ENCODE data around the gene HS6ST2. TPM values are rescaled to one million over a fixed set of nuclear protein-coding genes. Genes with fewer than 3 reads are reported as not detected.

The HS6ST2 gene
- total RNA-seq, 1 donor from 2014 or later, result 6.2 TPM

DNA sequence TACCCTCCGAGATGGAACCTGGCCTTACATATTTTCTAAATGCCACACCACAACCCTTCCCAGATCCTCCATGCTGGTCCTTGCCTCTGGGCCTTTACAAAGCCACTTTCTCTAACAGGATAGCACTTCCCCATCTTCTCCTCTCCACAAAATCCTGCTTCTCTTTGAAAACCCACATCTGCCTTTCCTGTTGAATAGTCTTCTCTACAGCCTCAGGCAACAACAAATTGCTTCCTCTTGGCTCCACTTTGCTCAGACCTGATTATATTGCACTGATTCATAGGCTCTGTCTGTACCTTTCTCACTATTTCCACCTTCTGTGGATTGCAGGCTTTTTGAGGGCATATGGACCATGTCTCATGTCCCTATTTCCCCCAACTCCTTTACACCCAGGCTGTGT is 265.9 kb downstream of the HS6ST2 start:
- no peaks in the 10 kb centered on the region for H3K36me3 Mint-ChIP-seq (ENCODE audit: unreplicated experiment)
- TF ChIP-seq, protein P1, sequence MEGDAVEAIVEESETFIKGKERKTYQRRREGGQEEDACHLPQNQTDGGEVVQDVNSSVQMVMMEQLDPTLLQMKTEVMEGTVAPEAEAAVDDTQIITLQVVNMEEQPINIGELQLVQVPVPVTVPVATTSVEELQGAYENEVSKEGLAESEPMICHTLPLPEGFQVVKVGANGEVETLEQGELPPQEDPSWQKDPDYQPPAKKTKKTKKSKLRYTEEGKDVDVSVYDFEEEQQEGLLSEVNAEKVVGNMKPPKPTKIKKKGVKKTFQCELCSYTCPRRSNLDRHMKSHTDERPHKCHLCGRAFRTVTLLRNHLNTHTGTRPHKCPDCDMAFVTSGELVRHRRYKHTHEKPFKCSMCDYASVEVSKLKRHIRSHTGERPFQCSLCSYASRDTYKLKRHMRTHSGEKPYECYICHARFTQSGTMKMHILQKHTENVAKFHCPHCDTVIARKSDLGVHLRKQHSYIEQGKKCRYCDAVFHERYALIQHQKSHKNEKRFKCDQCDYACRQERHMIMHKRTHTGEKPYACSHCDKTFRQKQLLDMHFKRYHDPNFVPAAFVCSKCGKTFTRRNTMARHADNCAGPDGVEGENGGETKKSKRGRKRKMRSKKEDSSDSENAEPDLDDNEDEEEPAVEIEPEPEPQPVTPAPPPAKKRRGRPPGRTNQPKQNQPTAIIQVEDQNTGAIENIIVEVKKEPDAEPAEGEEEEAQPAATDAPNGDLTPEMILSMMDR (IDR thresholded peaks at IDR 0.05), result no peak
- no peaks in the 10 kb centered on the region for H3K27me3 Mint-ChIP-seq (ENCODE audit: unreplicated experiment)
- DNase-seq (ENCODE audit: extremely low spot score, unreplicated experiment), result no peak
- H3K27ac Mint-ChIP-seq (ENCODE audit: unreplicated experiment), result no peak overlapping the region
- H3K4me1 Mint-ChIP-seq (ENCODE audit: unreplicated experiment), result no peaks in the 10 kb centered on the region
- H3K9me3 Mint-ChIP-seq (ENCODE audit: unreplicated experiment), result peaks cover 6% of the 10 kb centered on the region
- H3K4me3 Mint-ChIP-seq (ENCODE audit: unreplicated experiment), result no peak overlapping the region

DNA sequence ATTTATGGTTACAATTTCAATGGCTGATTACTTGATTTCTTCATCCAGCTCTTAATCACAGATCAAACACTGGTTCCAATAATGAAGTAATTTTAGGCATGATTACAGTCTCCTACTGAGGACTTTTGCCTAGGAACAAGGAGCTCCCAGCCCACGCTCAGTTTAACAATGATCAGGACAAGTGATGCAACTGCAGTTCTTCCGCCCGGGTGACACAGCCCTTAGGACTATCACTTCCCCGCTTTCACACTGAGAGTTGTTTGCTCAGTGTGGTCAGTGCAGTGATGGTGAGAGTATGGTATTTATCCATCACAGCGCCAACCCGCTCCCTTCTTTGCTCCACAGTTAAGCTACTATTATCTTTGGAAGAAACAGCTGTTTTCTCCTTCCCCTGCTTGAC is 266.4 kb downstream of the HS6ST2 start:
- H3K36me3 Mint-ChIP-seq (ENCODE audit: unreplicated experiment), result no peaks in the 10 kb centered on the region
- no peak for DNase-seq (ENCODE audit: extremely low spot score, unreplicated experiment)
- no peak overlapping the region for H3K27ac Mint-ChIP-seq (ENCODE audit: unreplicated experiment)
- no peaks in the 10 kb centered on the region for H3K4me1 Mint-ChIP-seq (ENCODE audit: unreplicated experiment)
- TF ChIP-seq, protein P1 (IDR thresholded peaks at IDR 0.05), result no peak
- no peaks in the 10 kb centered on the region for H3K27me3 Mint-ChIP-seq (ENCODE audit: unreplicated experiment)
- H3K4me3 Mint-ChIP-seq (ENCODE audit: unreplicated experiment), result no peak overlapping the region
- H3K9me3 Mint-ChIP-seq (ENCODE audit: unreplicated experiment), result peaks cover 1% of the 10 kb centered on the region

DNA sequence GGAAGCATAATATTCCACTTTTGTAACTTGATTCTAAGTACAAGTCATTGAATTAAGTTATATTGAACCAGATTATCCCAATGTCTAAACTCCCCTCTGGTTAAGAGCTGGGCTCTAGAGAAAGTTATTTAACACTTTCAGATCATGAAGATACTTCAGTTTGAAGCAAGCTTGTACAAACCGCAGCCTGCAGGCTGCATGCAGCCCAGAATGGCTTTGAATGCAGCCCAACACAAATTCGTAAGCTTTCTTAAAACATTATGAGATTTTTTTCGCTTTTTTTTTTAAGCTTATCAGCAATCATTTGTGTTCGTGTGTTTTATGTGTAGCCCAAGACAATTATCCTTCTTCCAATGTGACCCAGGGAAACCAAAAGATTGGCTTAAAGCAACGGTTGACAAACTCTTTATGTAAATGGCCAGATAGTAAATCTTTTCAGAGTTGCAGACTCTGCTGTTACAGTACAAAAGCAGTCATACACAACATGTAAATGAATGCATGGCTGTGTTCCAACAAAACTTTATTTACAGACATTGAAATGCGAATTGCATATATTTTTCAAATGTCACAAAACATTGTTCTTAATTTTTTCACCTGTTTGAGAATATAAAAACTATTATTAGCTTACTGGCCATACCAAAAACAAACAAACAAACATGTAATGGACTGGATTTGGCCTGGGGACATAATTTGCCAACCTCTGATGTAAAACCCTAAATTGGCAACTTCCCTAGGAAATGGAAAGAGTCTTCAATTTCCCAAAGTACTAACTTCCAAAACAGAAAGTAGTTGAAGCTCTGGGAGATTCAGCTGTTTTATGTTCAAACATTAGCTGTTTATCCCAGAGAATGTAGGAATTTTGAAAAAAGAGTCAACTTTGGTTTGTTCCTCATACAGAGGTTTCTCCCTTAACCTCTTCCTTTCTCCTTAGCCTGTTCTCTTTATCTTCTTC is 268.5 kb downstream of the HS6ST2 start:
- H3K27ac Mint-ChIP-seq (ENCODE audit: unreplicated experiment), result no peak overlapping the region
- H3K9me3 Mint-ChIP-seq (ENCODE audit: unreplicated experiment), result no peaks in the 10 kb centered on the region
- H3K36me3 Mint-ChIP-seq (ENCODE audit: unreplicated experiment), result no peaks in the 10 kb centered on the region
- no peaks in the 10 kb centered on the region for H3K27me3 Mint-ChIP-seq (ENCODE audit: unreplicated experiment)
- no peaks in the 10 kb centered on the region for H3K4me1 Mint-ChIP-seq (ENCODE audit: unreplicated experiment)
- TF ChIP-seq, protein P1 (IDR thresholded peaks at IDR 0.05), result no peak
- no peak for DNase-seq (ENCODE audit: extremely low spot score, unreplicated experiment)
- H3K4me3 Mint-ChIP-seq (ENCODE audit: unreplicated experiment), result no peak overlapping the region

DNA sequence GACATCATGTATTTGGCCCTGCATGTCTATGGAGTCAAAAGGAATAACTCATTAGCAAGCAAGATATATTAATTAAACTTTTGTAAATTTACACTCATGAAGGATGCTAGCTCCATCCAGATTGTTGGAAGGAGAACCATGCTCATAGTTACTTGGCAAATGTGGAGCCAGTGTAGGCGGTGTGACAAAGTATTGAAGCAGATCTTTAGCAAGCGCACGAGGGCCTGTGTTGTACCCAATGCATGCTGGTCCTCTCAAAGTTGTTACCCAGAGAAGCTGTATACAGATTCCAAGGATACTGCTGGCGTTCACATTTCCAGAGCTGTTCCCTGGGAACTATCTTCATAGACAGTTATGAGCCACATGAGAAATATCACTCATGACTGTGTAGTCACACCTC is 273.2 kb downstream of the HS6ST2 start:
- no peak for DNase-seq (ENCODE audit: extremely low spot score, unreplicated experiment)
- H3K9me3 Mint-ChIP-seq (ENCODE audit: unreplicated experiment), result no peaks in the 10 kb centered on the region
- no peak overlapping the region for H3K27ac Mint-ChIP-seq (ENCODE audit: unreplicated experiment)
- H3K36me3 Mint-ChIP-seq (ENCODE audit: unreplicated experiment), result no peaks in the 10 kb centered on the region
- H3K4me3 Mint-ChIP-seq (ENCODE audit: unreplicated experiment), result no peak overlapping the region
- H3K4me1 Mint-ChIP-seq (ENCODE audit: unreplicated experiment), result no peaks in the 10 kb centered on the region
- TF ChIP-seq, protein P1 (IDR thresholded peaks at IDR 0.05), result no peak
- no peaks in the 10 kb centered on the region for H3K27me3 Mint-ChIP-seq (ENCODE audit: unreplicated experiment)

DNA sequence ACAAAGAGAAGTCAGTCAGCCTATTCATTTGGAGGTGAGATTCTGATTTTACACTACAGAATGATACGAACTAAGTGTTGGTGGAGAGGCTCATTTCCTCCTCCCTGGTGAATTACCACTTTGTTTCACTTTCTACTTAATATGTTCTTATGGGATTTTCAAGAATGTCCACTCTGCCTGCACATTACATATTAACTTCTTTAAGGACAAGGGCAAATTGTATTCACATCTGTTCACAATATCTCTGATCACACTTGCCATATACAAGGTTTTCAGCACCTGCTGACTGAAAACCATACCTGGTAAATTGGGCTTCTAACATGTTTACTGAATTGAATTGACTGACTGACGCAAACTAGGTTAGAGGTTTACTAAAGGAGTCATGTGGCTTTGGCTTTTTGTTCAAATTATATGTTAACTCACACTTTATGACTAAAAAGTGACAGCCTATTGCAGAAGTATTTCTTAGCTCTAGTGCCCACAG is 281.2 kb downstream of the HS6ST2 start:
- no peak for DNase-seq (ENCODE audit: extremely low spot score, unreplicated experiment)
- H3K4me1 Mint-ChIP-seq (ENCODE audit: unreplicated experiment), result peaks cover 2% of the 10 kb centered on the region
- H3K4me3 Mint-ChIP-seq (ENCODE audit: unreplicated experiment), result no peak overlapping the region
- no peaks in the 10 kb centered on the region for H3K27me3 Mint-ChIP-seq (ENCODE audit: unreplicated experiment)
- no peaks in the 10 kb centered on the region for H3K36me3 Mint-ChIP-seq (ENCODE audit: unreplicated experiment)
- H3K27ac Mint-ChIP-seq (ENCODE audit: unreplicated experiment), result no peak overlapping the region
- TF ChIP-seq, protein P1 (IDR thresholded peaks at IDR 0.05), result no peak
- H3K9me3 Mint-ChIP-seq (ENCODE audit: unreplicated experiment), result peaks cover 6% of the 10 kb centered on the region
